ENCODE data around the gene ZNF609. TPM values are rescaled to one million over a fixed set of nuclear protein-coding genes. Genes with fewer than 3 reads are reported as not detected.

The ZNF609 gene
- total and polyA plus RNA-seq, 10 of the 15 experiments (the other 5 are each of a cell fraction or from before 2014, with no cell fraction given): 5.1 to 35.3 (median 13.6) TPM

GRCh38 chr15:64599716-64600115 lies 139.3 kb downstream of the ZNF609 start:
- no peak overlapping the region for H3K9ac ChIP-seq (ENCODE audit: control insufficient read depth, insufficient read depth, low read length)
- no peaks in the 10 kb centered on the region for H3K36me3 ChIP-seq (ENCODE audit: control insufficient read depth in 2 of 2, insufficient read depth in 2 of 2, low read length in 1 of 2)
- no peak overlapping the region for H3K4me3 ChIP-seq
- in situ Hi-C loops (cut with MboI): no loop called here
- H3K79me2 ChIP-seq (ENCODE audit: control insufficient read depth, insufficient read depth, low read length): peaks cover 64% of the 10 kb centered on the region
- FAIRE-seq (no peak), ATAC-seq (no peak), DNase-seq (ENCODE audit: low read depth, low spot score) (no peak)
- no peaks in the 10 kb centered on the region for H3K9me3 ChIP-seq (replicated peaks; ENCODE audit: control insufficient read depth, insufficient read depth, low read length)
- no peak overlapping the region for H2AFZ ChIP-seq (ENCODE audit: control insufficient read depth, low read depth, low read length)
- no peaks in the 10 kb centered on the region for H4K20me1 ChIP-seq (ENCODE audit: control insufficient read depth, insufficient read depth)
- WGBS (ENCODE audit: insufficient coverage, insufficient replicate concordance, low lambda C conversion rate, missing lambda C conversion rate): 54% methylated on average over 2 of the region's 2 CpGs
- BruUV-seq (replicated peaks): no TSS peak
- POLR2A ChIA-PET: interaction anchor here (0.6 to 1.0 kb wide), 4 partner anchors 10 to 173 kb away, joined by 3 to 8 read pairs (median 4); no protein-coding TSS in a partner anchor
- no peak overlapping the region for H3K27ac ChIP-seq (ENCODE audit: control insufficient read depth, insufficient read depth)
- H3K27me3 ChIP-seq (replicated peaks in 1 of 2; ENCODE audit: control insufficient read depth in 2 of 2, insufficient read depth in 2 of 2, low read length in 1 of 2): no peaks in the 10 kb centered on the region
- peaks cover 16% of the 10 kb centered on the region for H3K4me1 ChIP-seq (ENCODE audit: control insufficient read depth, insufficient read depth, low read length)
- no peak for TF ChIP-seq EED (IDR thresholded peaks at IDR 0.05; ENCODE audit: low read depth)
- TF ChIP-seq MEF2A (IDR thresholded peaks at IDR 0.05; ENCODE audit: insufficient read depth, low read depth, low read length): no peak
- no peak for TF ChIP-seq TBL1XR1 (IDR thresholded peaks at IDR 0.05; ENCODE audit: low read depth, low read length)
- no peak for TF ChIP-seq NR2C1 (IDR thresholded peaks at IDR 0.05)
- no peak for TF ChIP-seq NR2F1 (conservative IDR thresholded peaks at IDR 0.05)
- TF ChIP-seq SMARCA5 (IDR thresholded peaks at IDR 0.05): no peak
- no peak for TF ChIP-seq EGR1 (IDR thresholded peaks at IDR 0.05; ENCODE audit: borderline replicate concordance in 1 of 2, low read depth in 2 of 2, low read length in 2 of 2)
- no peak for TF ChIP-seq CBFB (IDR thresholded peaks at IDR 0.05; ENCODE audit: low read depth)
- TF ChIP-seq ZSCAN29 (IDR thresholded peaks at IDR 0.05): no peak
- TF ChIP-seq DPF2 (IDR thresholded peaks at IDR 0.05): no peak
- no peak for TF ChIP-seq SIX5 (IDR thresholded peaks at IDR 0.05; ENCODE audit: low read depth, low read length, severe bottlenecking)
- intact Hi-C loops (cut with micrococcal nuclease; ENCODE audit: unreplicated experiment): no loop called here
- SMC1A ChIA-PET (ENCODE audit: uncharacterized antibody, unreplicated experiment): interaction anchor here (0.7 to 2.0 kb wide), 3 partner anchors 11 to 198 kb away, joined by 3 to 4 read pairs (median 3); no protein-coding TSS in a partner anchor
- RAD21 ChIA-PET (ENCODE audit: unreplicated experiment): interaction anchor here (0.7 kb wide), 1 partner anchor 18 kb away, joined by 5 read pairs; no protein-coding TSS in a partner anchor
- CTCF ChIA-PET: interaction anchor here (1.3 kb wide), 1 partner anchor 54 kb away, joined by 3 read pairs; no protein-coding TSS in a partner anchor
- H3K4me2 ChIP-seq (ENCODE audit: control insufficient read depth, insufficient read depth): no peak overlapping the region
